HL-60 (cell line): ENCODE measurements around the gene PLXNA3.

Source experiments
- CTCF ChIP-seq: IDR thresholded peaks from one replicate; pipeline ENCODE4 v1.5.1; 2011; ENCODE audit warnings: low read length, control low read depth, inconsistent platforms; ENCODE audit not compliant: insufficient read depth
- POLR2AphosphoS5 ChIP-seq: IDR thresholded peaks from 2 replicates; pipeline ENCODE4 v1.6.1; 2012; ENCODE audit warnings: low read depth
- TF ChIP-seq, protein P1 (sequence below): IDR thresholded peaks from 2 replicates; pipeline ENCODE4 v1.6.1; 2012; ENCODE audit warnings: low read depth; ENCODE audit not compliant: insufficient replicate concordance

- TF ChIP-seq CTCF (no peak), POLR2AphosphoS5 (no peak)
- TF ChIP-seq, protein P1, sequence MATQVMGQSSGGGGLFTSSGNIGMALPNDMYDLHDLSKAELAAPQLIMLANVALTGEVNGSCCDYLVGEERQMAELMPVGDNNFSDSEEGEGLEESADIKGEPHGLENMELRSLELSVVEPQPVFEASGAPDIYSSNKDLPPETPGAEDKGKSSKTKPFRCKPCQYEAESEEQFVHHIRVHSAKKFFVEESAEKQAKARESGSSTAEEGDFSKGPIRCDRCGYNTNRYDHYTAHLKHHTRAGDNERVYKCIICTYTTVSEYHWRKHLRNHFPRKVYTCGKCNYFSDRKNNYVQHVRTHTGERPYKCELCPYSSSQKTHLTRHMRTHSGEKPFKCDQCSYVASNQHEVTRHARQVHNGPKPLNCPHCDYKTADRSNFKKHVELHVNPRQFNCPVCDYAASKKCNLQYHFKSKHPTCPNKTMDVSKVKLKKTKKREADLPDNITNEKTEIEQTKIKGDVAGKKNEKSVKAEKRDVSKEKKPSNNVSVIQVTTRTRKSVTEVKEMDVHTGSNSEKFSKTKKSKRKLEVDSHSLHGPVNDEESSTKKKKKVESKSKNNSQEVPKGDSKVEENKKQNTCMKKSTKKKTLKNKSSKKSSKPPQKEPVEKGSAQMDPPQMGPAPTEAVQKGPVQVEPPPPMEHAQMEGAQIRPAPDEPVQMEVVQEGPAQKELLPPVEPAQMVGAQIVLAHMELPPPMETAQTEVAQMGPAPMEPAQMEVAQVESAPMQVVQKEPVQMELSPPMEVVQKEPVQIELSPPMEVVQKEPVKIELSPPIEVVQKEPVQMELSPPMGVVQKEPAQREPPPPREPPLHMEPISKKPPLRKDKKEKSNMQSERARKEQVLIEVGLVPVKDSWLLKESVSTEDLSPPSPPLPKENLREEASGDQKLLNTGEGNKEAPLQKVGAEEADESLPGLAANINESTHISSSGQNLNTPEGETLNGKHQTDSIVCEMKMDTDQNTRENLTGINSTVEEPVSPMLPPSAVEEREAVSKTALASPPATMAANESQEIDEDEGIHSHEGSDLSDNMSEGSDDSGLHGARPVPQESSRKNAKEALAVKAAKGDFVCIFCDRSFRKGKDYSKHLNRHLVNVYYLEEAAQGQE, result no peak
These were observed 18.2 kb upstream of the PLXNA3 start for GRCh38 chrX:154439841-154440240.
